ENCODE results near the gene COL27A1.

Gene COL27A1

DNA sequence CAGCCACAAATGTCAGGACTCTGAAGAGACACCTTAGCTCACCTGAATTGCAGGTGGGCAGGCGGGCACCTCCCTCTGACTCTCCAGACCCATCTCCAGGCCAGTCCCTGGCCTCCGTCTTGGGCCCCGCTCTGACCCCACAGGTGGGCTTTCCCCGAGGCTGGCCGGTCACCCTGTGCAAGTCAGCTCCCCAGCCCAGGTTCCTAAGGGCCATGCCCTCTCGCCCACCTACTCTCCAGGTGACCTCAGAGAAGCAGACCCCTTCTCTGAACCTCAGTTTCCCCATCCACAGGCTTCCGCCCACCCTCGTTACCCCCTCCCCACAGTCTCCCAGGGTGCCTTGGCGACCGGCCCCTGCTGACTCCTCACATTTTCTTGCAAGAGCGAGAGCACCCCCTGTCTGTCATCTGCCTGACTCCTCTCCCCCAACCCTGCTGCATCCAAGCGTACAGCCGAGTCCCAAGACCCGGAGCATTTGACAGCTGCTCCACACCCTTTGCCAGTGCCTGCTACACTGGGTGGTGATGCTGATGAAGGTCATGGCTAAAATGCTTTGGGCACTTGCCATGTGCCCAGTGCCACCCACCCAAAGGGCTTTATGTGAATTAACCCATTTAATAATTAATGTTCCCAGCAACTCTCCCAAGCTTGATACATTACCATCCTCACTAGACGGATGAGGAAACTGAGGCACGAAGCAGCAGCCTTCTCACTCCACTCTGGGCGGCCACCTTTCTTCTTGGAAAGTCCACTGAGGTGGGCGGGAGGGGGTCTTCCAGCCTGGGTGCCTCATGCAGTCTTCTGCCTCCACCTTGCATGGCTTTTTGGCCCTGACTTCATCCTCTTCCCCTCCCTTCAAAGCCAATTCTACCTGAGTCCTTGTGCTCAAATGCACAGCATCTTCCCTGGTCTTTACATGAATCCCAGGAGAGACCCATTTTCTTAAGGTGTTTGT is 116.5 kb downstream of the COL27A1 start:
- Histone ChIP-seq H3K27me3 (ENCODE audit: control insufficient read depth, insufficient read depth, low read length) (no peaks in the 10 kb centered on the region), H3K4me1 (ENCODE audit: control insufficient read depth, insufficient read depth, low read length) (peaks cover 6% of the 10 kb centered on the region), H3K9me3 (replicated peaks; ENCODE audit: low read length) (no peaks in the 10 kb centered on the region), H3K4me3 (ENCODE audit: low read length) (no peak overlapping the region), H3K9ac (ENCODE audit: low read depth, low read length) (no peak overlapping the region), H3K36me3 (ENCODE audit: insufficient read depth, low read length) (no peaks in the 10 kb centered on the region), H3K4me2 (ENCODE audit: low read length) (no peak overlapping the region)

DNA sequence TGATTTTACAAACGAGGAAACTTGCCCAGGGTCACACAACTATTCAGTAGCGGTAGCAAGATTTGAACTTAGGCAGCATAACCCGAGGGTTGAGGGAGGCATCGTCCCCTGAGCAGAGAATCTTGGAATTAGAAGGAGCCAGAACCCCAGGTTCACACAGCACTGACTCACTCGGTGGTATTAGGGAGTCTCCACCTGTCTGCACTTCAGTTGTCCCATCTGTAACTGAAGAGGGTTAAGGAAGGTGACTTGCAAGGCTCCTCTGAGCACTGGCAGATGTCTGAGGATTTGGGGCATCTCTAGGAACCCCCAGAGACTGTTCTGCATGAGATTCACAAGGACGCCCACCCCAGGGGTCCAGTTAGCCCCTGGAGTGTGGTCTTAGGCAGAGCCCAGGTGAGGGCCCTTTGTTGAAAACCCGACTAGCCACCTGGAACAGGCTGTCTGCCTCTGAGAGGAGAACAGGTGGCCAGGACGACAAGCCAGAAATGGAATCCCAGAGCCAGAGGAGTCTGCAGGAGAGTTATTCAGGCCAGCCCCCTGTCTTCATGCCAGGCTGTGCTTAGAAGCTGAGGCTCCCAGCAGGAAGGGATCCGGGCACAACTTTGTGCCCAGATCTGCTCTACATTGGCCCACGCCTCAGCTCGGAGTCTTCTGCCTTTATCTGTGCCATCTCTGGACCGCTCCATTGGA is 117.5 kb downstream of the COL27A1 start:
- peaks cover 14% of the 10 kb centered on the region for H3K4me1 ChIP-seq (ENCODE audit: control insufficient read depth, insufficient read depth, low read length)
- H3K27me3 ChIP-seq (ENCODE audit: control insufficient read depth, insufficient read depth, low read length): no peaks in the 10 kb centered on the region
- no peaks in the 10 kb centered on the region for H3K36me3 ChIP-seq (ENCODE audit: insufficient read depth, low read length)
- no peaks in the 10 kb centered on the region for H3K9me3 ChIP-seq (replicated peaks; ENCODE audit: low read length)
- no peak overlapping the region for H3K4me3 ChIP-seq (ENCODE audit: low read length)
- H3K4me2 ChIP-seq (ENCODE audit: low read length): no peak overlapping the region
- no peak overlapping the region for H3K9ac ChIP-seq (ENCODE audit: low read depth, low read length)

DNA sequence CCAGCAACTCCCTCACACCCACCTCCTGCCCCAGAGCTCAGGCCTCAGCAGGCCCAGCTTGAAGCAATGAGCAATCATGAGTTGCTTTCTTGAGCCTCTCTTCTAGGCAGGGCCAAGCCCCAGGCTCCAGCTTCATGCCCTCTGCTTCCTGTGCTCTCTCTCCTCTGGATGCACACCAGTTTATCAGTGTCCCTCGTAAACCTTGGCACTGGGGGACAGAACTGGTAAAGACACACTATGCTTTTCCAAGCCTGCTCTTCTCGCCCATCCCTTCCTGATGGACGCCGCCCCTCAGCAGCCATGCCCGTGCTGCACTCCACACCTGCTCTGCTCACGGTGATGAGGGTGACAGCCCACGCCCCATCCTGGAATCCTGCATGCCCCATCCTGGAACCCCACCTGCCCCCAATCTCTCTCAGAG is 118.1 kb downstream of the COL27A1 start:
- no peaks in the 10 kb centered on the region for H3K36me3 ChIP-seq (ENCODE audit: insufficient read depth, low read length)
- no peaks in the 10 kb centered on the region for H3K27me3 ChIP-seq (ENCODE audit: control insufficient read depth, insufficient read depth, low read length)
- no peaks in the 10 kb centered on the region for H3K9me3 ChIP-seq (replicated peaks; ENCODE audit: low read length)
- no peak overlapping the region for H3K4me3 ChIP-seq (ENCODE audit: low read length)
- no peak overlapping the region for H3K4me2 ChIP-seq (ENCODE audit: low read length)
- peaks cover 20% of the 10 kb centered on the region for H3K4me1 ChIP-seq (ENCODE audit: control insufficient read depth, insufficient read depth, low read length)
- no peak overlapping the region for H3K9ac ChIP-seq (ENCODE audit: low read depth, low read length)

DNA sequence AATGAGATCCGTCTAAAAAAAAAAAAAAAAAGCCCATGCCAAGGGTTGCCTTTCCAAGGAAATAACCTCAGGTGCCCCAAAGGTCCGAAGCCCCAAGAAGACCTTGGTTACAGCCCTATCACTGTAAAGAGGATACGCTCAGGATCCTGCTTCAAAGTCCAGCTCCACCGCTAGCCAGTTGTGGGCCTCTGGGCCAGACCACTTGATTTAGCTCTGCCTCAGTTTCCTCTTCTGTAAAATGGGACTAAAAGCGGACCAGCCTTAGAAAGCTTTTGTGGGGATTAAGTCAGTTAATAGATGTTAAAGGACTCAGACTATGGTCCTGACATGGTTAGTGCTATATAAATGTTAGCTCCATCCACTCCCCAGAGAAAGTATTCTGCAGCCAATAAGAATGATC is 118.9 kb downstream of the COL27A1 start:
- H3K9me3 ChIP-seq (replicated peaks; ENCODE audit: low read length): no peaks in the 10 kb centered on the region
- H3K4me3 ChIP-seq (ENCODE audit: low read length): no peak overlapping the region
- H3K4me1 ChIP-seq (ENCODE audit: control insufficient read depth, insufficient read depth, low read length): peaks cover 27% of the 10 kb centered on the region
- no peaks in the 10 kb centered on the region for H3K36me3 ChIP-seq (ENCODE audit: insufficient read depth, low read length)
- no peak overlapping the region for H3K4me2 ChIP-seq (ENCODE audit: low read length)
- no peaks in the 10 kb centered on the region for H3K27me3 ChIP-seq (ENCODE audit: control insufficient read depth, insufficient read depth, low read length)
- no peak overlapping the region for H3K9ac ChIP-seq (ENCODE audit: low read depth, low read length)

DNA sequence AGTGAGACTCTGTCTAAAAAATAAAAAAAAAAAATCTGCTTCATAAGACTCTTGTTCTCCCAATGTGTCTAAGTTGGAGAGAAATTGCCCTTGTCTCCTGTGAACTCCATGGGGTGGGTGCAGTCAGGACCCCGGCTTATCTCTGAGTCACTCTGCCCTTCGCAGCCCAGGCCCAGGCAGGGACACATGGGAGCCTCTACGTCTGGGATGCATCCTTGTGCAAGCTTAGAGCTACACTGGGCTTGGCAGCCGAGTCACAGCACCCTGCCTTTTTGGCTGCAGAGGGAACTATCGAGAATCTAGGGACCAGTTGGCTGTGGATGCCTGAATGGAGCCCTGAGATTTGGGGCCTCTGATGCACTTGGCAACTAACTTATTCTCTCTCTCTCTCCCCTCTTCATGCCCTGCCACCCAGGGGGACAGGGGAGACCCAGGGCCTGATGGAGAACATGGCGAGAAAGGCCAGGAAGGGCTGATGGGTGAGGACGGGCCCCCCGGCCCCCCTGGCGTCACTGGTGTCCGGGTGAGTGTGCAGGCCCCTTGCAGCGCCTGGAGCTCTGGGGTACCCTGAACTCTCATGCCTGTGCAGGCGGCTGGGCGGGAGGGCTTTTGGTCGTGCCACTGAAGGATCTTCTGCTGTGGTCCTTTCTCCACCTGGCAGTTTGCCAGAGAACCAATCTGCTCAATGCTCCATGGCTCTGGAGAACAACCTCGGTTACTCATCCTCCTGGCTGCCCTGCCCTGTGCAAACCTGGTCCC is 120.1 kb downstream of the COL27A1 start:
- H3K4me2 ChIP-seq (ENCODE audit: low read length): no peak overlapping the region
- H3K9ac ChIP-seq (ENCODE audit: low read depth, low read length): no peak overlapping the region
- H3K27me3 ChIP-seq (ENCODE audit: control insufficient read depth, insufficient read depth, low read length): no peaks in the 10 kb centered on the region
- H3K36me3 ChIP-seq (ENCODE audit: insufficient read depth, low read length): no peaks in the 10 kb centered on the region
- H3K9me3 ChIP-seq (replicated peaks; ENCODE audit: low read length): no peaks in the 10 kb centered on the region
- no peak overlapping the region for H3K4me3 ChIP-seq (ENCODE audit: low read length)
- peaks cover 30% of the 10 kb centered on the region for H3K4me1 ChIP-seq (ENCODE audit: control insufficient read depth, insufficient read depth, low read length)

DNA sequence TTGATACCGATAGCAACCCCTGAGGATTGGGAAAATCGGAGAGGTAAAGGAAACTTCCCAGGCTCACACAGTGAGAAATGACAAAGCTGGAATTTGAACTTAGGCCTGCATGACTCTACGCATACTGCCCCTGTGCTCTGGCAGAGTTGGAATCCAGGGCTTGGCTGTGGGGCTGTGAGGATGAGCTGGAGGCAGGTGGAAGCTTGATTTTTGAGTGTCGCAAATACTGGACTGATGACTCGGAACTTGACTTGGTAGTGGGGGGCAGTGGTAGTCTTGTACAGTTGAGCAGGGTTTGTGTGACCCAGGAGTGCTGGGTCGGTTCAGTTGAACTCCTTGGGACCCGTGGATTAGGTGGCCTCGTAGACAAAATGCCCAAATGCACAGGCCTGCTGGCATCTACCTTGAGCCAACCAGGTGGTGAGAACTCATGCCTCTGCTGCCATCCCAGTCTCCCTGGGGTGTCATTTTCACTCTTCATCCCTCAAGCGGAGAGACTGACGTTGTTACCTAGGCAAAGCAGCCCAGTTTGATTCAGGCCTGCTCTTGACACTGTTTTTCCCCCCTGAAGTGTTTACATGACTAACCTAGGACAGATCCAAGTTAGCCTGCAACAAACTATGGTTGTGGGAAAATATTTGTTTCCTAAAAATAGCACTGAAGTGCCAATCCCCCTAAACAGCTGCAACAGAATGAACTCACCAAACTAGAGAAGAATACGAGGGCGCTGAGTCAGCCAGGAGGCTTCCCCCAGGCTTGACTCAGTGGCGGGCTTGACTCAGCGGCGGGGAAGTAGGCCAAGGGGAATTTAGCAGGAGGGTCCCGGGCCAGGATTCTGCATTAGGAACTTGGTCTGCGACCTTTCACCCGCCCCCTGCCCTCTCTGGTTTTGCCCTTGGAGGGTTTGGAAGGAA is 121.8 kb downstream of the COL27A1 start:
- Histone ChIP-seq H3K9ac (ENCODE audit: low read depth, low read length) (peak overlapping the region; percentile 53), H3K4me1 (ENCODE audit: control insufficient read depth, insufficient read depth, low read length) (peaks cover 42% of the 10 kb centered on the region), H3K4me2 (ENCODE audit: low read length) (peak overlapping the region; percentile 64), H3K4me3 (ENCODE audit: low read length) (peak overlapping the region; percentile 25), H3K27me3 (ENCODE audit: control insufficient read depth, insufficient read depth, low read length) (no peaks in the 10 kb centered on the region), H3K9me3 (replicated peaks; ENCODE audit: low read length) (no peaks in the 10 kb centered on the region), H3K36me3 (ENCODE audit: insufficient read depth, low read length) (no peaks in the 10 kb centered on the region)

DNA sequence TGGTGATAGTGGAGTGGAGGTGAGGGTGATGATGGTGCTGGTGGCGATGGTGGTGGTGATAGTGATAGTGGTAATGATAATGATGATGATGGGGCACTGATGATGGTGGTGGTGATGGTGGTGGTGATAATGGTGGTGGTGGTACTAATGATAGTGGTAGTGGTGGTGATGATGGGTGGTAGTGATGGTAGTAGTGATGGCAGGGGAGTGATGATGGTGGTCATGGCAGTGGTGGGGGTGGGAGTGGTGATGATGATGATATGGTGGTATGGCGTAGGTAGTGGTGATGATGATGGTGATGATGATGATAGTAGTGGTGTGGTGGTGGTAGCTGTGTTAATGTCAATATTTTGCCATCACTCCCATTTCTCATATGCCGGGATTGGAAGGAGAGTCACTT is 123.0 kb downstream of the COL27A1 start:
- Histone ChIP-seq H3K9ac (ENCODE audit: low read depth, low read length) (no peak overlapping the region), H3K4me3 (ENCODE audit: low read length) (no peak overlapping the region), H3K27me3 (ENCODE audit: control insufficient read depth, insufficient read depth, low read length) (no peaks in the 10 kb centered on the region), H3K36me3 (ENCODE audit: insufficient read depth, low read length) (no peaks in the 10 kb centered on the region), H3K9me3 (replicated peaks; ENCODE audit: low read length) (no peaks in the 10 kb centered on the region), H3K4me2 (ENCODE audit: low read length) (peak overlapping the region; percentile 9), H3K4me1 (ENCODE audit: control insufficient read depth, insufficient read depth, low read length) (peaks cover 46% of the 10 kb centered on the region)

DNA sequence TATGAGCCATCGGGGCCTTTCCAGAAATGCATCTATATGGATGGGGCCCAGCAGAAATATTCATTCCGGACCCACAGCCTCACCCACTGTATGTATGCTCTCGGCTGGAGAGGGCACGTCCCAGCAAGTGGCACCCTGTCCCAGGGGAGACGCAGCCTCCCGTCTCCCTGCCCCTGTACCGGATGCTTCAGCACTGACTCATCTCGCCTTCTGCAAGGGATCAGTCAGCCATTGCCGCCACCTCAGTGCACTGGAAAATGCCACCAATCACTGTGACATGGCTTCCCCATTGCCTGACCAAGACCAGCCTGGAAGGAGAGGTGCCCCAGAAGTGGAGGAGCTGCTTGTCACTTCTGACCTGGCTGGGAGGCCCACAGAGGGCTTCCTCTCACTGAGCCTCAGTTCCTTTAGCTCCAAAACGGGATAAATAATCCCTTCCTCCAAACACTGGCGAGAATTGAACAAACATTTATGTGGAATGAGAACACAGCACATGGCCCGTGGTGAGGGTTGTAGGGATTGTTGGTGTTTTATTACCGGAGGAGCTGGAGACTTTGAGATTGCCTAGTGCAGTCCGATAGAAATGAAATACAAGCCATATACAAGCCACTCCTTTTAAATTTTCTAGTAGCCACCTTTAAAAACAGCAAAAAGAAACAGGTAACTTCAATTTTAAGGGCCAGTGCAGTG is 123.7 kb downstream of the COL27A1 start:
- H3K4me3 ChIP-seq (ENCODE audit: low read length): peak overlapping the region; percentile 9
- peaks cover 46% of the 10 kb centered on the region for H3K4me1 ChIP-seq (ENCODE audit: control insufficient read depth, insufficient read depth, low read length)
- no peaks in the 10 kb centered on the region for H3K36me3 ChIP-seq (ENCODE audit: insufficient read depth, low read length)
- peak overlapping the region; percentile 9 for H3K4me2 ChIP-seq (ENCODE audit: low read length)
- no peaks in the 10 kb centered on the region for H3K9me3 ChIP-seq (replicated peaks; ENCODE audit: low read length)
- H3K9ac ChIP-seq (ENCODE audit: low read depth, low read length): no peak overlapping the region
- no peaks in the 10 kb centered on the region for H3K27me3 ChIP-seq (ENCODE audit: control insufficient read depth, insufficient read depth, low read length)

DNA sequence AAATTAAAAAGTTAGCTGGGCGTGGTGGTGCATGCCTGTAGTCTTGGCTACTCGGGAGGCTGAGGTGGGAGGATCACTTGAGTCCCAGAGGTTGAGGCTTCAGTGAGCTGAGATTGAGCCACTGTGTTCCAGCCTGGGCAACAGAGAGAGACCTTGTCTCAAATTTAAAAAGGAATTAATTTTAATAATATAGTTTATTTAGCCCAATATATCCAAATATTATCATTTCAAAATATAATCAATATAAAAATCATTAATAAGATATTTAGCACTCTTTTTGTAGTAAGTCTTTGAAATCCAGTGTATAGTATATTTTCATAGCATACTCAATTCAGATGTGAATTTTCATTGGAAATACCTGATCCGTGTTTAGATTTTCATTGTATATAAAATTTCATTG is 124.4 kb downstream of the COL27A1 start:
- no peaks in the 10 kb centered on the region for H3K27me3 ChIP-seq (ENCODE audit: control insufficient read depth, insufficient read depth, low read length)
- no peak overlapping the region for H3K4me2 ChIP-seq (ENCODE audit: low read length)
- H3K9me3 ChIP-seq (replicated peaks; ENCODE audit: low read length): no peaks in the 10 kb centered on the region
- peaks cover 46% of the 10 kb centered on the region for H3K4me1 ChIP-seq (ENCODE audit: control insufficient read depth, insufficient read depth, low read length)
- H3K36me3 ChIP-seq (ENCODE audit: insufficient read depth, low read length): no peaks in the 10 kb centered on the region
- no peak overlapping the region for H3K4me3 ChIP-seq (ENCODE audit: low read length)
- no peak overlapping the region for H3K9ac ChIP-seq (ENCODE audit: low read depth, low read length)

DNA sequence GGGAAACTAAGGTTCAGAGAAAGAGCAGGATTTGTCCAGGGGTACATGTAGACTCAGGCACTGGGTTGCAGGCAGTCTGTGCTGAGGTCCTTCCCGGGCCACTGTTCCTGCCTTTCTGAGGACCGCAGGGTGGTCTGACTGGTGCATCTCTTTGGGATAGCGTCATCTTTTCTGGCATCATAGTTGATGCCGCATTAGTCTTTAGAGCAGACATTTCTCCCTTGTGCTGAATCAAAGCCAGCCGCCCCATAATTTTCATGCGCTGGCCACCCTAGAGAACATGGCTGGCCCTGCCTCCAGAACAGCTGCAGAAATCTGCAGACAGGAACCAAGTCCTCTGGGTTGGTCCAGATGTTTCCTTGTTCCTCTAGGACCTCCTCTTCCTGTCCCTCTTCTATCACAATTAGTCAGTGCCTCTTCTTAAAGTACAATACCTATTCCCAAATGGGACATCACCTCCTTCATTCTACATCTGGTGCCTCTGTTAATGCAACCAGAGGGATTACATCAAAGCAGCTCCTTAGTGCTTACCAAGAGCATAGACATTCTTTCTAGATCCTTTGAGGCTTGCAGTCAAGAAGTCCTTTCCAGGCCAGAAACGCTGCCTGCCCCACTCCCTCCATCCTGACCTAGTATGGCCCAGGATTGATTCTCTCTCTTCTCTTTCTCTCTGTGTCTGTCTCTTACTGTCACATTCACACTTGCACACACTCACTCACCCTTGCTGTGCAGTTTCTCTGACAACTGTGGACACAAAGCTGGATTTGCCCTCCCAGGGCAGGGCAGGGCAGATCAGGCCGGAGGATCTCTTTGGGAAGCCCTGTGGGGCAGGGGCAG is 125.5 kb downstream of the COL27A1 start:
- no peak overlapping the region for H3K4me2 ChIP-seq (ENCODE audit: low read length)
- H3K36me3 ChIP-seq (ENCODE audit: insufficient read depth, low read length): no peaks in the 10 kb centered on the region
- H3K27me3 ChIP-seq (ENCODE audit: control insufficient read depth, insufficient read depth, low read length): no peaks in the 10 kb centered on the region
- H3K4me1 ChIP-seq (ENCODE audit: control insufficient read depth, insufficient read depth, low read length): peaks cover 55% of the 10 kb centered on the region
- H3K9ac ChIP-seq (ENCODE audit: low read depth, low read length): no peak overlapping the region
- no peaks in the 10 kb centered on the region for H3K9me3 ChIP-seq (replicated peaks; ENCODE audit: low read length)
- H3K4me3 ChIP-seq (ENCODE audit: low read length): no peak overlapping the region

All from skeletal muscle satellite cell (primary cell).